Measurements from ENCODE around the gene CLCN4.
A peak's percentile ranks its signal among the peaks of the same experiment; 100 is the strongest.

CLCN4 gene

GRCh38 chrX:10166731-10167151 is 10.0 kb downstream of the CLCN4 start:
- CTCF ChIA-PET, result interaction anchor here (1.6 to 3.2 kb wide), 2 partner anchors 23 to 47 kb away, joined by 4 to 17 read pairs; no protein-coding TSS in a partner anchor
- peak; percentile 28 for DNase-seq (ENCODE audit: extremely low spot score)
- TF ChIP-seq CTCF (IDR thresholded peaks at IDR 0.05; ENCODE audit: control extremely low read depth, extremely low read depth, low read depth, missing control alignments), result no peak
- POLR2A ChIA-PET, result no interaction called here

- TF ChIP-seq CTCF (IDR thresholded peaks at IDR 0.05; ENCODE audit: control extremely low read depth, extremely low read depth, low read depth, missing control alignments), result no peak
- CTCF ChIA-PET, result interaction anchor here (1.6 to 3.2 kb wide), 2 partner anchors 23 to 48 kb away, joined by 4 to 17 read pairs; no protein-coding TSS in a partner anchor
- POLR2A ChIA-PET, result no interaction called here
- DNase-seq (ENCODE audit: extremely low spot score), result peak; percentile 28
These were observed 10.8 kb downstream of the CLCN4 start for GRCh38 chrX:10167573-10167972.

GRCh38 chrX:10168226-10168625 is 11.5 kb downstream of the CLCN4 start:
- no peak for DNase-seq (ENCODE audit: extremely low spot score)
- ChIA-PET POLR2A (no interaction called here), CTCF (interaction anchor here (2.7 to 3.2 kb wide), 2 partner anchors 22 to 49 kb away, joined by 8 to 17 read pairs; no protein-coding TSS in a partner anchor)
- TF ChIP-seq CTCF (IDR thresholded peaks at IDR 0.05; ENCODE audit: control extremely low read depth, extremely low read depth, low read depth, missing control alignments), result no peak

GRCh38 chrX:10169175-10169574 is 12.4 kb downstream of the CLCN4 start:
- POLR2A ChIA-PET, result no interaction called here
- CTCF ChIA-PET, result interaction anchor here (2.7 to 3.2 kb wide), 2 partner anchors 21 to 50 kb away, joined by 8 to 17 read pairs; no protein-coding TSS in a partner anchor
- DNase-seq (ENCODE audit: extremely low spot score), result no peak
- TF ChIP-seq CTCF (IDR thresholded peaks at IDR 0.05; ENCODE audit: control extremely low read depth, extremely low read depth, low read depth, missing control alignments), result no peak

- no peak for TF ChIP-seq CTCF (IDR thresholded peaks at IDR 0.05; ENCODE audit: control extremely low read depth, extremely low read depth, low read depth, missing control alignments)
- no peak for DNase-seq (ENCODE audit: extremely low spot score)
- ChIA-PET POLR2A (no interaction called here), CTCF (interaction anchor here (1.7 kb wide), 1 partner anchor 18 kb away, joined by 4 read pairs; no protein-coding TSS in a partner anchor)
These were observed 14.5 kb downstream of the CLCN4 start for GRCh38 chrX:10171249-10171648.

- DNase-seq (ENCODE audit: extremely low spot score), result no peak
- CTCF ChIA-PET, result no interaction called here
- POLR2A ChIA-PET, result no interaction called here
- no peak for TF ChIP-seq CTCF (IDR thresholded peaks at IDR 0.05; ENCODE audit: control extremely low read depth, extremely low read depth, low read depth, missing control alignments)
These were observed 16.1 kb downstream of the CLCN4 start for GRCh38 chrX:10172877-10173276.

All from GM10248 (cell line).